K562 (cell line): ENCODE data around the gene ADAP1. TPM values are rescaled to one million over a fixed set of nuclear protein-coding genes. Genes with fewer than 3 reads are reported as not detected.

Experiments
- AFF1 ChIP-seq, 2 experiments: fragments of 450-650 bp; IDR thresholded peaks; 2 replicates each; pipeline ENCODE4 v1.6.1; 2018; ENCODE audit warnings: mild to moderate bottlenecking in 2 of 2, low read depth in 1 of 2; ENCODE audit not compliant: partially characterized antibody in 2 of 2
- ARID2 ChIP-seq: fragments of 450-650 bp; IDR thresholded peaks from 2 replicates; pipeline ENCODE4 v1.6.1; 2017; ENCODE audit warnings: antibody characterized with exemption, mild to moderate bottlenecking
- ATF7 ChIP-seq: fragments of 450-650 bp; IDR thresholded peaks from 2 replicates; pipeline ENCODE4 v1.7.1; 2014; ENCODE audit warnings: mild to moderate bottlenecking, moderate library complexity
- BRCA1 ChIP-seq, 2 experiments: fragments of 450-650 bp in 1 of 2; sonication (generic) in 1 of 2; formaldehyde crosslinking in 1 of 2; IDR thresholded peaks; 2 replicates each; pipeline versions ENCODE4 v1.5.0 to v1.6.1; 2017 to 2020; ENCODE audit warnings: mild to moderate bottlenecking in 1 of 2, missing genetic modification reagents in 1 of 2
- E2F8 ChIP-seq: fragments of 450-650 bp; IDR thresholded peaks from 2 replicates; pipeline ENCODE4 v1.7.1; 2018; ENCODE audit warnings: mild to moderate bottlenecking, low read depth; ENCODE audit not compliant: partially characterized antibody
- ELF2 ChIP-seq: fragments of 250-450 bp; sonication (Bioruptor Pico); IDR thresholded peaks from 2 replicates; pipeline ENCODE4 v1.5.0; 2021; ENCODE audit warnings: mild to moderate bottlenecking
- EP300 ChIP-seq: IDR thresholded peaks from 2 replicates; pipeline ENCODE4 v1.6.1; 2012; ENCODE audit warnings: low read length, improper control_type of control experiment
- HLTF ChIP-seq: fragments of 450-650 bp; IDR thresholded peaks from 2 replicates; pipeline ENCODE4 v1.6.1; 2016
- KAT8 ChIP-seq: fragments of 450-650 bp; IDR thresholded peaks from 2 replicates; pipeline ENCODE4 v1.6.1; 2016; ENCODE audit warnings: low read depth, mild to moderate bottlenecking
- NR0B1 ChIP-seq: fragments of 450-650 bp; IDR thresholded peaks from one replicate; pipeline ENCODE4 v1.6.1; 2018; ENCODE audit warnings: mild to moderate bottlenecking, moderate library complexity; ENCODE audit not compliant: partially characterized antibody
- PPARD ChIP-seq: fragments of 250-450 bp; sonication (Bioruptor Pico); IDR thresholded peaks from 2 replicates; pipeline ENCODE4 v1.8.0; 2022; ENCODE audit warnings: inconsistent platforms, mild to moderate bottlenecking, moderate library complexity
- RB1 ChIP-seq: fragments of 450-650 bp; IDR thresholded peaks from 2 replicates; pipeline ENCODE4 v1.6.1; 2017; ENCODE audit warnings: low read depth, mild to moderate bottlenecking
- SMAD3 ChIP-seq: fragments of 450-650 bp; formaldehyde crosslinking; conservative IDR thresholded peaks from 2 replicates; pipeline ENCODE4 v1.4.0; 2020; ENCODE audit warnings: mild to moderate bottlenecking
- ZBTB2 ChIP-seq: fragments of 450-650 bp; IDR thresholded peaks from 2 replicates; pipeline ENCODE4 v1.6.1; 2016; ENCODE audit warnings: antibody characterized with exemption
- ZKSCAN1 ChIP-seq: fragments of 150-350 bp; IDR thresholded peaks from 2 replicates; pipeline ENCODE4 v1.6.1; 2016; ENCODE audit warnings: low read depth, low read length
- ZNF384 ChIP-seq: IDR thresholded peaks from 2 replicates; pipeline ENCODE4 v1.6.1; 2012; ENCODE audit warnings: low read depth, low read length, improper control_type of control experiment
- ZNF655 ChIP-seq: fragments of 250-450 bp; sonication (Bioruptor Pico); IDR thresholded peaks from 2 replicates; pipeline ENCODE4 v1.5.0; 2021
- ZNF766 ChIP-seq: fragments of 200-800 bp; sonication (Bioruptor generic); conservative IDR thresholded peaks from 2 replicates; pipeline ENCODE4 v1.6.1; 2016; ENCODE audit warnings: missing genetic modification characterization, missing compliant biosample characterization
- polyA plus RNA-seq, 8 experiments: library from polyadenylated mRNA; depleted of rRNA in 4 of 8; stranded (reverse) in 5 of 8; unstranded in 3 of 8; fragments of >200 nt; fragmentation: Nextera tagmentation in 2 of 8; fragmentation: Illumina TruSeq in 1 of 8; extraction: Ambion mirVana in 2 of 8; extraction: Trizol in 1 of 8; gene quantifications; 2 replicates each; pipeline versions ENCODE4 v1.2.1 to v1.2.3, GENCODE V29; 2011 to 2014; ENCODE audit warnings: inconsistent platforms in 1 of 8, missing spikeins in 1 of 8
- total RNA-seq, 7 experiments: library from RNA; depleted of rRNA in 6 of 7; stranded (reverse); fragments of >200 nt in 6 of 7; fragmentation: Illumina TruSeq in 2 of 7; extraction: Trizol in 2 of 7; gene quantifications; 2 replicates each; pipeline versions ENCODE4 v1.2.1 to v1.2.3, GENCODE V29; 2011 to 2021; ENCODE audit warnings: low replicate concordance in 1 of 7

The ADAP1 gene
- total and polyA plus RNA-seq, 9 of the 15 experiments (the other 6 are each of a cell fraction or from before 2014, with no cell fraction given), result 0.27 to 1.4 (median 0.52) TPM; not detected in 3

- TF ChIP-seq ZBTB2, result no peak; the same call in none of the 2 replicates
- peak; percentile 57; the same call in 1 of the 2 replicates for TF ChIP-seq ZNF766 (CRISPR knock-in tag)
- TF ChIP-seq ATF7, result peak; percentile 42; the same call in 1 of the 2 replicates
- TF ChIP-seq ELF2 (CRISPR knock-in tag), result no peak
- no peak for TF ChIP-seq SMAD3 (CRISPR knock-in tag)
- TF ChIP-seq EP300, result no peak
- TF ChIP-seq RB1, result peak; percentile 59; the same call in 1 of the 2 replicates
- TF ChIP-seq NR0B1, result no peak
- no peak for TF ChIP-seq PPARD (CRISPR knock-in tag)
- no peak for TF ChIP-seq KAT8
- no peak for TF ChIP-seq ZNF384
- TF ChIP-seq HLTF, result no peak
- peak; percentile 70 for TF ChIP-seq ZKSCAN1
- TF ChIP-seq ZNF655 (CRISPR knock-in tag), result no peak
- peak in 1 of 2 experiments; percentile 18 for TF ChIP-seq AFF1 (IDR thresholded peaks at IDR 0.05; ENCODE audit: low read depth in 1 of 2, partially characterized antibody in 2 of 2)
- no peak for TF ChIP-seq E2F8
- TF ChIP-seq BRCA1 (IDR thresholded peaks at IDR 0.05), result no peak
- no peak for TF ChIP-seq BRCA1 (CRISPR knock-in tag; IDR thresholded peaks at IDR 0.05)
- TF ChIP-seq ARID2, result no peak
Measured at GRCh38 chr7:873367-874002, 81.0 kb downstream of the ADAP1 start (continued).
